Measurements from ENCODE around the gene RCAN2.

DNA sequence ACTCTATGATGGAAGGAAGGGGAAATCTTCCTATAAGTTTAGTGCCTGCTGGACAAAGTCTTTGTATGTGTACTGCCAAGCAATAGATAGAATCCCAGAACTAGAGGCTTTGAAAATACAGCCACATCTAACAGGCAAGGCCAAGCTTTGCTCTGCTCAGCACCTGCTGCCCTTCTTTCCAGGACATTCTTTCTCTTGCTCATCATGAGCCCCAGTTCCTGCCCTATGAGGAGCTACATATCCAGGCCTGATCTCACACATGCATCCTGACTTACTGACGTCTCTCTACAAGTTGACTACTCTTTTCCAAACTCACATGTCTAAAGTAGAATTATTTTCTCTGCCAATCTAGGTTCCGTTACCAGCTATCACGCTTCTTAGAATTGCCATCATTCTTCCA is 256.0 kb downstream of the RCAN2 start:
- TF ChIP-seq, protein P1, sequence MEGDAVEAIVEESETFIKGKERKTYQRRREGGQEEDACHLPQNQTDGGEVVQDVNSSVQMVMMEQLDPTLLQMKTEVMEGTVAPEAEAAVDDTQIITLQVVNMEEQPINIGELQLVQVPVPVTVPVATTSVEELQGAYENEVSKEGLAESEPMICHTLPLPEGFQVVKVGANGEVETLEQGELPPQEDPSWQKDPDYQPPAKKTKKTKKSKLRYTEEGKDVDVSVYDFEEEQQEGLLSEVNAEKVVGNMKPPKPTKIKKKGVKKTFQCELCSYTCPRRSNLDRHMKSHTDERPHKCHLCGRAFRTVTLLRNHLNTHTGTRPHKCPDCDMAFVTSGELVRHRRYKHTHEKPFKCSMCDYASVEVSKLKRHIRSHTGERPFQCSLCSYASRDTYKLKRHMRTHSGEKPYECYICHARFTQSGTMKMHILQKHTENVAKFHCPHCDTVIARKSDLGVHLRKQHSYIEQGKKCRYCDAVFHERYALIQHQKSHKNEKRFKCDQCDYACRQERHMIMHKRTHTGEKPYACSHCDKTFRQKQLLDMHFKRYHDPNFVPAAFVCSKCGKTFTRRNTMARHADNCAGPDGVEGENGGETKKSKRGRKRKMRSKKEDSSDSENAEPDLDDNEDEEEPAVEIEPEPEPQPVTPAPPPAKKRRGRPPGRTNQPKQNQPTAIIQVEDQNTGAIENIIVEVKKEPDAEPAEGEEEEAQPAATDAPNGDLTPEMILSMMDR (IDR thresholded peaks at IDR 0.05; ENCODE audit: poor library complexity, severe bottlenecking), result no peak
- TF ChIP-seq MXI1 (conservative IDR thresholded peaks at IDR 0.05; ENCODE audit: poor library complexity, severe bottlenecking) (no peak), EZH2 (IDR thresholded peaks at IDR 0.05; ENCODE audit: borderline replicate concordance, insufficient read depth, low read length, poor library complexity, severe bottlenecking) (no peak), TAF1 (IDR thresholded peaks at IDR 0.05; ENCODE audit: low read depth) (no peak)
- TF ChIP-seq, protein P2, sequence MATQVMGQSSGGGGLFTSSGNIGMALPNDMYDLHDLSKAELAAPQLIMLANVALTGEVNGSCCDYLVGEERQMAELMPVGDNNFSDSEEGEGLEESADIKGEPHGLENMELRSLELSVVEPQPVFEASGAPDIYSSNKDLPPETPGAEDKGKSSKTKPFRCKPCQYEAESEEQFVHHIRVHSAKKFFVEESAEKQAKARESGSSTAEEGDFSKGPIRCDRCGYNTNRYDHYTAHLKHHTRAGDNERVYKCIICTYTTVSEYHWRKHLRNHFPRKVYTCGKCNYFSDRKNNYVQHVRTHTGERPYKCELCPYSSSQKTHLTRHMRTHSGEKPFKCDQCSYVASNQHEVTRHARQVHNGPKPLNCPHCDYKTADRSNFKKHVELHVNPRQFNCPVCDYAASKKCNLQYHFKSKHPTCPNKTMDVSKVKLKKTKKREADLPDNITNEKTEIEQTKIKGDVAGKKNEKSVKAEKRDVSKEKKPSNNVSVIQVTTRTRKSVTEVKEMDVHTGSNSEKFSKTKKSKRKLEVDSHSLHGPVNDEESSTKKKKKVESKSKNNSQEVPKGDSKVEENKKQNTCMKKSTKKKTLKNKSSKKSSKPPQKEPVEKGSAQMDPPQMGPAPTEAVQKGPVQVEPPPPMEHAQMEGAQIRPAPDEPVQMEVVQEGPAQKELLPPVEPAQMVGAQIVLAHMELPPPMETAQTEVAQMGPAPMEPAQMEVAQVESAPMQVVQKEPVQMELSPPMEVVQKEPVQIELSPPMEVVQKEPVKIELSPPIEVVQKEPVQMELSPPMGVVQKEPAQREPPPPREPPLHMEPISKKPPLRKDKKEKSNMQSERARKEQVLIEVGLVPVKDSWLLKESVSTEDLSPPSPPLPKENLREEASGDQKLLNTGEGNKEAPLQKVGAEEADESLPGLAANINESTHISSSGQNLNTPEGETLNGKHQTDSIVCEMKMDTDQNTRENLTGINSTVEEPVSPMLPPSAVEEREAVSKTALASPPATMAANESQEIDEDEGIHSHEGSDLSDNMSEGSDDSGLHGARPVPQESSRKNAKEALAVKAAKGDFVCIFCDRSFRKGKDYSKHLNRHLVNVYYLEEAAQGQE (IDR thresholded peaks at IDR 0.05; ENCODE audit: borderline replicate concordance), result no peak
